Skeletal muscle cell (primary cell): Measurements from ENCODE around the gene SURF4.

ENCODE experiments used
- DNase-seq: peaks from one replicate; pipeline ENCODE4 v3.0.0-alpha.2; 2010; ENCODE audit warnings: low read depth
- H3K4me3 ChIP-seq: 2 replicates; pipeline ENCODE4 v1.5.1; 2011; ENCODE audit warnings: low read depth, mild to moderate bottlenecking, control low read depth, low read length, moderate library complexity

Gene SURF4

GRCh38 chr9:133375724-133376654, at the start of gene SURF4, which contains the start of gene STKLD1:
Gene SURF4 (minus strand): TSS chr9:133376060. CDS start chr9:133375969, 91 bp downstream.
Gene STKLD1 (plus strand): TSS chr9:133376366. CDS start chr9:133376474, 108 bp downstream.
- peak within 1 kb of the TSS; percentile 95 for H3K4me3 ChIP-seq
- DNase-seq, result peak; percentile 88

DNA sequence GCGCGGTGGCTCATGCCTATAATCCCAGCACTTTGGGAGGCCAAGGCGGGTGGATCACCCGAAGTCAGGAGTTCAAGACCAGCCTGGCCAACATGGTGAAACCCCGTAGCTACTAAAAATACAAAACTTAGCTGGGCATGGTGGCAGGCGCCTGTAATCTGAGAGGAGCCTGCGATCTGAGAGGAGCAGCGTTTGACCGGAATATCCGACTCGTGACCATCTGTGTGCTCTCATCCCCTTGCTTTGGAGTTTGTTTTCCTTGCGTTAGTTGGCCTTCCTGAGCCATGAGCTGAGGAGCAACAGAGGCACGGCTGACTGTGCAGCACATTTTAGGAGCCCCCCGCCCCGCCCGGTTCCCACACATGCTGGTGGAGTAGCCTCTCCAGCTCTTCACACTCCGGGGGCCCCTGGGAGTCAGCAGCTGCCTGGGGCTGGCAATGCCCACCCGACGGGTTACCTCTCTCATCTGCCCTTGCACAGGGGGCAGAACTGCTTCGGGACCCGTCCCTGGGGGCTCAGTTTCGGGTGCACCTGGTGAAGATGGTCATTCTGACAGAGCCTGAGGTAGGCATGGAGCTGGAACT, 49.3 kb upstream of the SURF4 start:
- H3K4me3 ChIP-seq, result no peak overlapping the region
- no peak for DNase-seq

DNA sequence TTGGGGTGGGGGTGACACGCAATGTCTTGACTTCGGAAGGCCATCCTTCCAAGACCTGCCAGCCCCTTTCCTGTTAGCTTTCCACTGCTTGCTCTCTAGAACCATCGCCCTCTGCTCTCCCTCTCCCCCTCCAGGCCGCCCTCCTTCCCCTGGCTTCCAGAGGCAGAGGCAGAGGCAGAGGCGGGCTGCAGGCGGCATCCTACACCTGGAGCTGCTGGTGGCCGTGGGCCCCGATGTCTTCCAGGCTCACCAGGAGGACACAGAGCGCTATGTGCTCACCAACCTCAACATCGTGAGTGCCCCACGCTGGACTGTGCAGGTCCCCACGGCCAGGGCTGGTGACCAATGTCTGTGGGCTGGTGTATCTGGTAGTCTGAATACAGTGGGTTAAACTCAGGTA, 48.3 kb upstream of the SURF4 start:
- DNase-seq, result no peak
- no peak overlapping the region for H3K4me3 ChIP-seq

GRCh38 chr9:133423216-133423615, 47.4 kb upstream of the SURF4 start:
- DNase-seq, result no peak
- no peak overlapping the region for H3K4me3 ChIP-seq

DNA sequence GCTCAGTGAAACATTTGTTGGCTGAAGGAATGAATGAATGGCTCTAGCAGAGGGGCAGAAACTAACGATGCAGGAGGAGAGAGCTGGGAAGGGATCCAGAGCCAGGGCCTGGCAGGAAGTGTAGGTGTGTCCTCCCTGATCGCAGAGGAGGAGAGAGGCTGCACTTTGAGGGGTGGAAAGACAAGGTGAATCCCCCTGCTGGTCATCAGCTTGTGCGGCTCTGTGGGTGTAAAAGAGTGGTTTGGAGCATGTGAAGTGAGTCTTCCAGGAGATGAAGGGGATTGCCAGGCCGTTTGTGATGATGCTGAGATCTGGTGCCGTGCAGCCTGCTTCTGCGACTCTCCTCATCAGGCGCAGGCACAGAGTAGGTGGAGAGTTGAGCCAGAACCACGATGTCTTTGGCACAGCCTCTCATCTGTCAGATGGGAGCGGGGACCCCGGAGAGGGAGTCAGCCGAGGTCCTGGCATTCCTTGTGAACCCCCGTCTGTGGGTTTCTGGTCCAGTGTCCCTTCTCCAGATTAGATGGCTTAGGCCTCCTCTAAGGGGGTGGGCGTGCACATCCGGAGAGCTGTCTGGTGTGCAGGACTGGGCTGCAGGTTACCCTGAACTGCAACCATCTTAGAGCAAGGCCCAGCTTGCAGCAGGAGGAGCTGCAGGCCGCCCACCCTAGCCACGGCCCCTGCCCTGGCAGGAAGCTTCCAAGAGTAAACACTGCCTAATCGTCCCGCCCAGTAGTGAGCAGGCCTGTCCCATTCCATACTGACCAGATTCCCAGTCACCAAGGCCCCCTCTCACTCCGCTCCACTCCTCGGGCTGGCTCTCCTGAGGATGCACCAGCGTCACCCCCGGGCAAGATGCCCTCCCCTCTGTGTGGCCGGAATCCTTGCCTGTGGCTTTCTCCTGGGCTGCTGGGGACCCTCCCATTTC, 46.0 kb upstream of the SURF4 start, which contains the start of gene ADAMTS13:
Gene ADAMTS13 (plus strand): TSS at position 753 of the 928 bp plus-strand sequence. CDS start 77 bp downstream, at position 830.
- no peak within 1 kb of the TSS for H3K4me3 ChIP-seq
- no peak for DNase-seq

GRCh38 chr9:133420392-133420827, 44.5 kb upstream of the SURF4 start:
- no peak for DNase-seq
- no peak overlapping the region for H3K4me3 ChIP-seq

DNA sequence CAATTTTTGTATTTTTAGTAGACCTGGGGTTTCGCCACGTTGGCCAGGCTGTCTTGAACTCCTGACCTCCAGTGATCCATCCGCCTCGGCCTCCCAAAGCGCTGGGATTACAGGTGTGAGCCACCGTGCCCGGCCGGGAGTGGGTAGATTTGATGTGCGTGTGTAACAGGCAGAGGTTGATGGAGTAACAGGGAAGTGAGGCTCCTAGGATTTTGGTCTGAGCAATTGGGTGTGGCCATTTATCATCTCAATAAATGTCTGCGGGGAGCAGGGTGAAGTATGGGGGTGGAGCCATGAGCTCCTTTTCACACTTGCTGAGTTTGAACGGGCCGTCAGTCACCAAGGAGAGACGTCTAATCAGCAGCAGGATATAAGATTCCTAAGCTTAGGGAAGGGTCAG, 43.1 kb upstream of the SURF4 start:
- DNase-seq, result no peak
- peak overlapping the region; percentile 94 for H3K4me3 ChIP-seq

DNA sequence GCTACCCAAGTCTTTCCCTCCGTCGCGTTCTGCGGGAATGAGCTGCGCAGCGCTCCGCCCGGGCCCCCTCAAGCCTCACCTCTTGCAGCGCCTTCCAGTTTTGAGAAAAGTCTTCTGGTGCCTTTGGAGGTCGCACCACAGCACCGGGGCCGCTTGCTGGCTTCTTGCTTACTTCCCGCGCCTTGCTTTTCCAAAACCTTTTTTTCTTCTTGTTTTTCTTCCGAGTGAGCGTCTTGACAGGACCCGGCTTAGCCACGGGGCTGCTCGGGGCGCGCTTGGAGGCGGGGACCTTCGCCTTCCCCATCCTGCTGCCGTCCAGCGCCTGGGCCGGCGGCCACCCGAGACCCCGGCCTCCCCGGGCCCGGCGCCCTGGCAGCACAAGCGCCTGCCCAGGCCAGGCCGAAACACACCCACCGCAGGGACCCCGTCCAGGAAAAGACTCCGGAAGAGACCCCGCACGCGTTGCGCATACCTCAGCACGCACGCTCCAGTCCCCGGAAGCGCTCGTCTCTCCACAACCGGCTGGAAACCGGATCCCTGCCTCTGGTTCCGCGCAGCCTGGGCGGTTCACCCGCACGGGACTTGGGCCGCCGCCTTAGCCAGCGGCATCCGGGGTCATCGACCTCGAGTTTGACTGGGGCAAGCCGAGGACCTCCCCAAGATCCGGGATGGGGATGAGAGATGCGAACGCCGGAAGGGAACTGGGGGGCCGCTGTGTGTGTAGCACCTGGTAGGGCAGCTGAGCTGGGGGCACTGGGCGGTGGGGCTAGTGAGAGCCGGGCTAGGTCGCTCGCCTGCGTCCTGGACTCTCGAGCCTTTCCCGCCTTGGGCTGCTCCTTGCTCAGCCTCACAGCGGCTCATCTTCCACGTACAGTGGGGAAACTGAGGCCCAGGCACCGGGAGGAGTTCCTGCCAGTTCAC, 41.9 kb upstream of the SURF4 start, which contains the start of gene REXO4:
Gene REXO4 (minus strand): TSS at position 470 of the 921 bp plus-strand sequence. CDS start 166 bp downstream, at position 304.
- peak; percentile 66 for DNase-seq
- peak within 1 kb of the TSS; percentile 94 for H3K4me3 ChIP-seq

- H3K4me3 ChIP-seq, result no peak overlapping the region
- no peak for DNase-seq
Measured at GRCh38 chr9:133415170-133415569, 39.3 kb upstream of the SURF4 start.

GRCh38 chr9:133408042-133408441, 32.2 kb upstream of the SURF4 start:
- no peak for DNase-seq
- H3K4me3 ChIP-seq, result no peak overlapping the region

- no peak for DNase-seq
- H3K4me3 ChIP-seq, result no peak overlapping the region
Measured at GRCh38 chr9:133406480-133407307, 30.8 kb upstream of the SURF4 start.

GRCh38 chr9:133405508-133406438, 29.9 kb upstream of the SURF4 start:
- no peak overlapping the region for H3K4me3 ChIP-seq
- no peak for DNase-seq

- H3K4me3 ChIP-seq, result no peak overlapping the region
- DNase-seq, result no peak
Measured at GRCh38 chr9:133404454-133405002, 28.7 kb upstream of the SURF4 start.

DNA sequence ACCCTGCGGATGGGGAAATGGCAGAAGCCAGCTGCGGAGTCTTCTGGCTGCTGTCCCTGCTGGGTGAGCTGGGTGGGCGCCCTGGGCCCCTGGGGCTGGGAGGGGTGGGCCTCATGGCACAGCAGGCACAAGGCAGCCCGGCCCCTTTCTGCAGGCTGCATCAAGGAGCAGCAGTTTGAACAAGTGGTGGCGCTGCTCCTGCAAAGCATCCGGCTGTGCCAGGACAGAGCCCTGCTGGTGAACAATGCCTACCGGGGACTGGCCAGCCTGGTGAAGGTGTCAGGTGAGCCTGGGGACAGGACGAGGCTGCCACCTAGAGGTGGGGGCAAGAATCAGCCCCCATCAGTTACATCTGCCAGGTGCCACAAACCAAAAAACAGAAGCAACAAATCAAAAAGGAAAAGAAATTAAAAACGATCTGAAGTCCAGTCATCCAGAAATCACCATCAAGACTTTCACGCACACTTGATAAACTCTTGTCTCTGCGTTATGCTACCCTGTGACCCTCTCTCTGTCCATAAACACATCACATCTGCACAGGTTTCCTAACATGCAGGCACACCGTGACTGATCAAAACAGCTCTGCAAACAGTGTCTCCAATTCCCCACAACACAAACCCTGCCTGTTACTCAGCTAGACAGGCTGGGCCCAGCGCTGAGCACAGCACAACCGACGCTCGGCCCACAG, 28.1 kb upstream of the SURF4 start:
- H3K4me3 ChIP-seq, result no peak overlapping the region
- DNase-seq, result no peak

GRCh38 chr9:133402689-133403088, 26.8 kb upstream of the SURF4 start:
- no peak overlapping the region for H3K4me3 ChIP-seq
- DNase-seq, result no peak

GRCh38 chr9:133401588-133401987, 25.7 kb upstream of the SURF4 start:
- DNase-seq, result no peak
- no peak overlapping the region for H3K4me3 ChIP-seq
